ENCODE results near the gene OR2A42.
"Not testable (repeated sequence)": the region's sequence is repeated elsewhere in the genome, so short reads cannot be mapped to it uniquely, and the experiment has no call there.

Gene OR2A42, protein sequence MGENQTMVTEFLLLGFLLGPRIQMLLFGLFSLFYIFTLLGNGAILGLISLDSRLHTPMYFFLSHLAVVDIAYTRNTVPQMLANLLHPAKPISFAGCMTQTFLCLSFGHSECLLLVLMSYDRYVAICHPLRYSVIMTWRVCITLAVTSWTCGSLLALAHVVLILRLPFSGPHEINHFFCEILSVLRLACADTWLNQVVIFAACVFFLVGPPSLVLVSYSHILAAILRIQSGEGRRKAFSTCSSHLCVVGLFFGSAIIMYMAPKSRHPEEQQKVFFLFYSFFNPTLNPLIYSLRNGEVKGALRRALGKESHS

DNA sequence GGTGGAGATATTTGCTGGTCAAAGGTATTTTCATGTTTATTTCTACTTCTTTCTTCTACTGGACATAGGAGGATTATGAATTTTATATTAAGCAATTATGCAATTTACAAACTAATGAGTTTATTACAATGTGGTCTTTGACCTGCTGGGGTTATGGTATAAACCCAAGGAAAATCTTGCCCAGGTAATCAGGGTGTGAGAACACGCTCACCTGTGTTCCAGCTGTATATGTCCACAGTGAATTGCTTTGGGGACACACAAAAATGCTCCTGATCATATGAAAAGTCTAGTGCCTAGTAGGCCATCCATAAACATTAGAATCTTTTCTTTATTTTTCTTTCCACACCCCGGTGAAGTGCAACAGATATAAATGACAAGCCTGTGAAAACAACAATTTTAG, at the start of gene OR2A42:
TSS of gene OR2A42 (minus strand) at position 241 of the 400 bp plus-strand sequence. CDS start 6,762 bp downstream, outside the sequence.
- DNase-seq, result not testable (repeated sequence)

DNA sequence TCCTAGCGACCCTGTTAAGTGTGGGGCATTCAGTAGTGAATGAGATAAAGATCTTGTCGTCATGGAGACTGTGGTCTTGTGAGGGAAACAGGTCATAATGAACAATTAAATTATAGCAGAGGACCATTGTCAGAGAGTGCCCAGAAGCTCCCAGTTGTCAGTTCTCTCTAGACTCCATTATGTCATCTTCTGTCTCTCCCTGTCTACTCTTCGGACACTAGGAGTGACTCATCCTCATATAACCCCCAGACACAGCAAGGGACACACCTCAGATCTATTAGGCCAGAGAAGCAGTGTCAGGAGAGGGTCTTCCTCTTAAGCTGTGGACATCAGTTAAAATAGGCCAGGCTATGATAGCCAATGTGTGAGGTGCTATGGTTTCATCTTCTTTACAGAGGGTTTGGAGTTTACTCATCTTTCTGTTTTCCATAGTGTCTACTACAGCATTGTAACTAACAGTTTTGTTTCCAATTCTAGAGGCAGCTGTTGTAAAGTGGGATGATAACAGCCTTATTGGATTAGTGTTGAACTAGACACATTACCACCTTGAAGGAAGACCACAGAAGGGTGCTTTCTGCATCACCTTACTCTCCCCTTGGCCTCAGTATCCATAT, 47.9 kb upstream of the OR2A42 start:
- not testable (repeated sequence) for DNase-seq

DNA sequence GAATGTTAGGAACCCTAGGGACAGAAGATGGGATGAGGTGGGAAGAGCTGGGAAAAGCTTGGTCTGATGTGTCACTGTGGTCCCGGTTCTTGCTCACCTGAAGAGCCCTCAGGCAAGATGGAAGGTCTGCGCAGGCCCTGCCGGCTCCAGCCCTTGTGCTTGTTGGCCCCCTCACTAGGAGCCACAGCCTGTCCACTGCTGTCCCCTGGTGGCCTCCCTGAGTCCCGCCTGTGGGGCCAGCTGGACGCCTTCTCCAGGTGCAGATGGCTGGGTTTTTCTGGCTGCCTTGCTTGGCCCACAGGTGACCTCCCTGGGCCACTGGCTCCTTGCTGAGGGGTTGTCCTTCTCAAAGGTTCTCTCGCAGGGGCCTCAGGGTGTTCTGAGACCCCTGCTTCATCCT, 44.3 kb upstream of the OR2A42 start:
- not testable (repeated sequence) for DNase-seq

GRCh38 chr7:144282490-144282889, 43.1 kb upstream of the OR2A42 start:
- DNase-seq, result not testable (repeated sequence)

DNA sequence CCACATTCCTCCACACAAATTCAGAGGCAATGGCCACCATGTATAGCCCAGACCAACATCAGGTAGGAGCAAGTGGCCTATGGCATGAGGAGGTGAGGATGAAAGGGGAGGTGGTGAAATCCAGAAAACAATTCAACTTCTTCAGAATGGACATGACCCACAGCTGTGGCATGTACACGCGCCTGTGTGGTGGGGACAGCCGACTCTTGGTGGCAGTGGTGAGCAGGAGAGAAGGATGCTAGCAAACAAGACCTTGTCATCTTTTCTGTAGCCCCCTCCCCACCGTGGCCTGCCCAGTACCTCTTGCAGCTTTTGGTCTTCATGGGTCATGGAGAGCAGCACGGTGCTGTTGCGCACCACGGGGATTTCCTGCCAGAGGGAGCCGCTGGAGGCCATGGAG, 42.6 kb upstream of the OR2A42 start:
- not testable (repeated sequence) for DNase-seq

DNA sequence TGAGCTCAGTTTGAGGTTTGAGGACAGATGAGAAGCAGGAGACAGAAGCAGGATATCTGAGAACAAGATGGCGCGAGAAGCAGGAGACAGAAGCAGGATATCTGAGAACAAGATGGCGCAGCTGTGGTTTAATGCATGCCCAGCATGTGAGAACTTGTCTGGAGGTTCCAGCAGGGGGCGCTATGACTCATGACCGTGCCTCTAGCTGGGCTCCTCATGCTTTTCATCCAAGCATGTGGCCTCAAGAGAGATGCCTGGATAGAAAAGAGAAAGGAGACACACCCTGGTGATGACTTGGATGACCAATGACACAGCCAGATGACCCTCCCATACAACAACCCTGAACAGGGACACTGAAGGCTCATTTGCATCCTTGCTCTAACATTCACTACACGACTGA, 40.6 kb upstream of the OR2A42 start:
- not testable (repeated sequence) for DNase-seq

DNA sequence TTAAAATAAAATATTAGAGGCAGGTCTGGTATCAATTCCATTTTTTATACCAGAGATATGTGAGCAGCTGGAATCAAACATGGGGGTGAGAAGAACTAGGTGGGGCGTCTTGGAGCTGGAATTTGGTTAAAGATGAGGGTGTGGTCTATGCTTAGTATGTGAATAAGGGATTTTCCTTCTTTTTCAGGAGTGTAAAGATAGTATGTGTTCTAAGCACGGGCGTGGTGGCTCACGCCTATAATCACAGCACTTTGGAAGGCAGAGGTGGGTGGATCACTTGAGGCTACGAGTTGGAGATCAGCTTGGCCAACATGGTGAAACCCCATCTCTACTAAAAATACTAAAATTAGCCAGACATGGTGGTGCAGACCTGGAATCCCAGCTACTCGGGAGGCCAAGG, 35.9 kb upstream of the OR2A42 start:
- not testable (repeated sequence) for DNase-seq

GRCh38 chr7:144269188-144269587, 29.8 kb upstream of the OR2A42 start, which contains the start of gene CTAGE8:
Gene CTAGE8 (minus strand): TSS chr7:144269288. CDS start chr7:144269250, 38 bp downstream.
- DNase-seq, result not testable (repeated sequence)

GRCh38 chr7:144264692-144265091, 25.3 kb upstream of the OR2A42 start, which contains the start of gene OR2A7:
Gene OR2A7 (minus strand): TSS chr7:144264792. CDS start chr7:144259628, 5,164 bp downstream.
- DNase-seq, result not testable (repeated sequence)

DNA sequence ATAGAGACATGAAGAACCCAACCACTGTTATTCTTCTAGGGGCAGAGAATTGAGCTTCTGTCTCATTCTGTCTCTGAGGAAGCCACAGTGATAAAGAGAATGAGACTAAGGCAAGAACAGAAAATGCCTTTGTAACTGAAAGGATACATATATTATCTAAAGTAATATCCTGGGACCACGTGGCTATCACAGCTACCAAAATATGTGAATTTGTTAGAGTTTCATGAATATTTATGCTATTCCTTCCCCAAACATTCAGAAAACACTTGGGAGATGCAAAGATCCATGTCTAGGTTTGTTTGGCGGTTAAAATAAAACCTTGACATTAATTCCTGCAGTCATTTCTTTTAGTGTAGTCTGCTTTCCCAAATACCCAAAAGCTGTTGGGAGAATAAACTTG, 22.7 kb upstream of the OR2A42 start:
- not testable (repeated sequence) for DNase-seq

GRCh38 chr7:144259067-144259466, 19.7 kb upstream of the OR2A42 start:
- not testable (repeated sequence) for DNase-seq

GRCh38 chr7:144256112-144256511, 16.7 kb upstream of the OR2A42 start:
- no peak for DNase-seq

GRCh38 chr7:144255471-144255897, 16.1 kb upstream of the OR2A42 start:
- no peak for DNase-seq

- DNase-seq, result not testable (repeated sequence)
Measured at GRCh38 chr7:144252307-144252706, 12.9 kb upstream of the OR2A42 start.

DNA sequence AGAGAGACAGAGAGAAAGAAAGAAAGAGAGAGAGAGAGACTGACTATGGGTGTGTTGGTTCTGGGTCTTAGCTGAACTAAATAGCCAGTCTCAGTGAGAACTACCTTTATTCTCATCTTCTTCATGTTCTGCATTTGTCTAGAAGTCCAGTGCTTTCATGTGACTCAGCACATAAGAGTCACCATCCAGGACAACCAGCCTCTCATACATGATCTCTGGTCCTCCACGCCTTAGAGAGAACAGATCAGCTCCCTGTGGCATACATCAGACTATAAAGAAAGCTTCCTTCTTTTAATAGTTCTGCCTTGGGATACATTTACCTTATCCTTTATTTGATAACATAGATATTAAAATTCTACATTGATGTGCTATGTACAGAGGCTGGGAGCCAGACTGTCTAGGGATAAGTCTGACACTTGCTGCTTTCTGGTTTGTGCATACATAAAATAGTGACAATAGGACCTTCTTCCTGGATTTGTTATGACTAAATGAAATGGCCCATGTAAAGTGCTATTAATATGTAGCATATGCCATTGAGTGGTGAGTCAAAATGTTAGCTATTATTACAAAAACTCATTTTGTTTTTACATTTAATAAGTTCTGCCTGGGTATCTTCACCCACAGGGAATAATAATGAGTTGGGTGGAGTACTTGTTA, 8.4 kb upstream of the OR2A42 start:
- DNase-seq, result not testable (repeated sequence)

GRCh38 chr7:144246967-144247366, 7.6 kb upstream of the OR2A42 start:
- DNase-seq, result not testable (repeated sequence)

- DNase-seq, result not testable (repeated sequence)
Measured at GRCh38 chr7:144245372-144245771, 6.0 kb upstream of the OR2A42 start.

GRCh38 chr7:144238530-144239082, 799 bp downstream of the OR2A42 start:
- not testable (repeated sequence) for DNase-seq

DNA sequence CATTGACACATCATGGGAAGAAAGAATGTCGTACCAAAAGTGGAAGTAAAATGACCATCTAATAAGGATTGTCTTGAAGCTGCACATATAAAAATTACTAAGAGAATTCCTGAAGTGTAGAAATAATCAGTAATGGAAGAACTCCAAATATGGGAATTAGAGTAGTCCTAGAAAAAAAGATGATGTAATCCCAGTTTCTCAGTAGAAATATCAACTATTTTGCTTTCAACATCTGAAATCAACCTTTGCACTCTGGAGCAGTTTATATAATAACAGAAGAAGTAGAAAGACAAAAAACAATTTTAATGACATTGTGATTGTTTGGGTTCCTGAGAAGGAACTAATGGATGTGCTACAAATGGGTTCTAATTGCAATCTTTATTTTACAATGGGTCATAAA, 6.4 kb downstream of the OR2A42 start:
- DNase-seq, result not testable (repeated sequence)

DNA sequence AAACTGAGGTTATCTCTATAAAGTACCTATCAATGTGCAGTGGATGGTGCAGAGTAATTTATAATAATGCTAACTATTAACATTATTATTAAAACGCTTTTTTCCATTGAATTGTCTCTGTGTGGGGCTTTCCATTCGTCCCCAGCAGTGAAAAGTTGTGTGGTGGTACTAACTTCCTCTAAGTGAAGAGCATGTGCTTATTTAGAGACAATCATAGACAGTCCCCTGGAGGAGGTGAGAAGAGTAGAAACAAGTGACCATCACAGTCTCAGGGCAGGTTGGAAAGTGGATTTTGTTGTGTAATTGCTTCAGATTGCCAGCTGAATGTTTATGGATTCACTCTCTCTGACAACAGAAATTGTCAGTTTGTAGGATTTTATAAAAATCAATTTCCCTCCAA, 8.4 kb downstream of the OR2A42 start:
- not testable (repeated sequence) for DNase-seq

GRCh38 chr7:144228810-144229209, 10.6 kb downstream of the OR2A42 start:
- DNase-seq, result not testable (repeated sequence)

DNA sequence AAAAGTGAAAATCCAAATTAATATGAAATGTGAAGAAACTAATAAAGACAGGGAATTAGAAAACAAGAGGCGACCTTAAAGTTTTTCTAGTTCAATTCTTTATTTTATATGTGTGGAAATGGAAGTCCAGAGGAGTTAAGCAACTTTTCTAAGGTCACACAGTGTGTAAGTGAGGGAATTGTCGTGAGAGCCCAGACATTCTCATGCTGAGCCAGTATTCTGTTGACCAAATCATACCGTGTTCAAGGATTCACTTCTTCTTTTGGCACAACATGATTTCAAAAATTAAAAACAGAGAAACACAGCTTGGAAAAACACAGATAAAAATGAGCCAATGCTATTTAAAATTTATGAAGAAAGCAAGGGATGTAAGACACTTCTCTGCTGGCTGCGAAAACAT, 12.5 kb downstream of the OR2A42 start:
- not testable (repeated sequence) for DNase-seq

GRCh38 chr7:144223675-144224074, 15.7 kb downstream of the OR2A42 start:
- not testable (repeated sequence) for DNase-seq
